Glomerular visceral epithelial cell (primary cell): ENCODE data around the gene ZFTA.
A peak's percentile ranks its signal among the peaks of the same experiment; 100 is the strongest.

Experiments
- DNase-seq: peaks from one replicate; pipeline ENCODE4 v3.0.0-alpha.2; 2016; ENCODE audit errors: extremely low spot score

ZFTA gene

GRCh38 chr11:63749624-63750023 lies 19.0 kb downstream of the ZFTA start:
- DNase-seq, result no peak

GRCh38 chr11:63747011-63747410 lies 21.6 kb downstream of the ZFTA start:
- DNase-seq, result no peak

- DNase-seq, result no peak
Measured at GRCh38 chr11:63745304-63746170, 23.0 kb downstream of the ZFTA start.

GRCh38 chr11:63738720-63739360 lies 29.7 kb downstream of the ZFTA start:
- peak; percentile 75 for DNase-seq

- DNase-seq, result no peak
Measured at GRCh38 chr11:63737718-63738117, 30.9 kb downstream of the ZFTA start.

- DNase-seq, result no peak
Measured at GRCh38 chr11:63736864-63737263, 31.7 kb downstream of the ZFTA start.

- no peak for DNase-seq
Measured at GRCh38 chr11:63729326-63729725, 39.2 kb downstream of the ZFTA start.

- DNase-seq, result no peak
Measured at GRCh38 chr11:63720611-63721010, 48.0 kb downstream of the ZFTA start.

- peak; percentile 28 for DNase-seq
Measured at GRCh38 chr11:63719987-63720386, 48.6 kb downstream of the ZFTA start.

GRCh38 chr11:63719001-63719400 lies 49.6 kb downstream of the ZFTA start:
- no peak for DNase-seq
